Left lung (tissue), 10 donors: Measurements from ENCODE around the gene PPP5C. TPM values are rescaled to one million over a fixed set of nuclear protein-coding genes. Genes with fewer than 3 reads are reported as not detected.

Experiments used
- ATAC-seq: fragments of 200-7000 bp; cut with Tn5 transposase; one replicate; pipeline ENCODE4 v1.9.1; 2020; ENCODE audit warnings: moderate library complexity
- DNase-seq, 4 donors: peaks; one replicate each; pipeline ENCODE4 v3.0.0-alpha.2; 2013 to 2020
- H3K27ac ChIP-seq, 2 donors: fragments of 200-600 bp; sonication (generic) in 1 of 2; one replicate each; pipeline versions ENCODE4 v1.5.0 to v1.8.0; 2020 to 2021
- H3K27me3 ChIP-seq, 2 donors: fragments of 200-600 bp; sonication (generic) in 1 of 2; one replicate each; pipeline versions ENCODE4 v1.5.0 to v1.8.0; 2020 to 2021
- H3K36me3 ChIP-seq, 2 donors: fragments of 200-600 bp; sonication (generic) in 1 of 2; one replicate each; pipeline versions ENCODE4 v1.5.0 to v1.8.0; 2020 to 2021
- H3K4me1 ChIP-seq, 2 donors: fragments of 200-600 bp; one replicate each; pipeline ENCODE4 v1.8.0; 2021
- H3K4me3 ChIP-seq, 2 donors: fragments of 200-600 bp; sonication (generic) in 1 of 2; one replicate each; pipeline versions ENCODE4 v1.5.0 to v1.8.0; 2020 to 2021; ENCODE audit warnings: mild to moderate bottlenecking in 1 of 2
- H3K9me3 ChIP-seq, 2 donors: fragments of 200-600 bp; sonication (generic) in 1 of 2; one replicate each; pipeline versions ENCODE4 v1.5.0 to v1.8.0; 2020 to 2021
- CTCF ChIP-seq, 2 donors: fragments of 200-600 bp; sonication (generic) in 1 of 2; IDR thresholded peaks; one replicate each; pipeline versions ENCODE4 v1.5.0 to v1.8.0; 2021; ENCODE audit warnings: antibody characterized with exemption in 2 of 2
- intact Hi-C, 2 donors: fragments of 100-400 bp; cut with DNase I; formaldehyde crosslinking; loops; one replicate each; pipeline versions ENCODE4 v1.11.2 to v1.14.2; 2022
- polyA plus RNA-seq, 6 donors: library from polyadenylated mRNA; unstranded; fragments of 120-200 nt; gene quantifications; one replicate each; pipeline ENCODE4 v1.2.1, GENCODE V29; 2013; ENCODE audit not compliant: insufficient read length in 6 of 6
- total RNA-seq, 2 donors: library from RNA; stranded (reverse); fragmentation: NEBNext Ultra II Directional; extraction: Animal tissue kit (Norgen Biotek cat#: 25700); gene quantifications; one replicate each; pipeline ENCODE4 v1.2.1, GENCODE V29; 2021
- donor health status: DM: no; HTN: yes; CAD: no.
- donor health status: DM: no; HTN: no; CAD: no.

PPP5C gene
- total and polyA plus RNA-seq, 8 donors: 52.6 to 114 (median 98.3) TPM

GRCh38 chr19:46349311-46349993 is 2.6 kb downstream of the PPP5C start:
- Histone ChIP-seq H3K27me3 (no peaks in the 10 kb centered on the region), H3K9me3 (no peaks in the 10 kb centered on the region), H3K36me3 (peaks cover 0 to 18% of the 10 kb centered on the region in 2 donors), H3K4me3 (no peak overlapping the region), H3K27ac (peak overlapping the region; percentile 73 to 74), H3K4me1 (peaks cover 40 to 54% of the 10 kb centered on the region in 2 donors)
- ATAC-seq (peak; percentile 6), DNase-seq (peak in 1 of 4 donors; percentile 43)
- intact Hi-C loops: no loop called here
- no peak for TF ChIP-seq CTCF (IDR thresholded peaks at IDR 0.05)

DNA sequence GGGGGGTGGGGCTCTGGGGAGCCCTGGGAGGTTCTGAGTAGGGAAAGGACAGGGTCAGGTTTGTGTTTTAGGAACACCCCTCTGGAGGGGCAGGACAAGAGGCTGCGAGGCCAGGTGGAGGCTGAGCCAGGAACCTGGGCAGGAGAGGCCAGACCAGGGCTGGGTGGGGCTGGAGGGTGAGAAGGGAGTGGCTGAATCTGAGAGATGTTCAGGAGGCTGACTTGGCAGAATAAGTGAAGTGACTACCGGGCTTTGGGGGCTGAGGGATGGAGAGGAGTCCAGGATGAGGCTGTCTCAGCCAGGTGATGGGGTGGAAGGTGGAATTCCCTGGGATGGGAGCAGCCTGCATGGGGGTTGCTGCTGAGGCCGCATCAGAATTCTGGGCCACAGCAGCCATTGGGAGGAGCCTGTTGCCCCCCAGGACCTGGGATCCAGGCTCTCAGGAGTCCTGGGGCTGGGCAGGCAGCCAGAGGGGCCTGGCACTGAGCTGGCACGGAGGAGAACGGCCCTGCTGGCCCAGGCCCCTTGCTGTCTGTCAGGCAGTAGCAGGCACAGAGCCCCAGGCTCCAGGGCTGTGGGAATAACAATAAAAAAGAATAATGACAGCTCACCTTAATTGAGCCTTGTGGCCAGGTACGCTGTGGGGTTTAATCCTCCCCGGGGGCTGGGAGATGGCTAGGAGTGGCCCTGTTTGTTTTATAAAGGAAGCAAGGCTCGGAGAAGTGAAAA is 3.3 kb downstream of the PPP5C start:
- Histone ChIP-seq H3K27ac (peak overlapping the region; percentile 73 to 74), H3K9me3 (no peaks in the 10 kb centered on the region), H3K36me3 (peaks cover 0 to 25% of the 10 kb centered on the region in 2 donors), H3K4me3 (no peak overlapping the region), H3K27me3 (no peaks in the 10 kb centered on the region), H3K4me1 (peaks cover 40 to 54% of the 10 kb centered on the region in 2 donors)
- intact Hi-C loops: no loop called here
- DNase-seq: no peak
- ATAC-seq: no peak
- TF ChIP-seq CTCF (IDR thresholded peaks at IDR 0.05): no peak

DNA sequence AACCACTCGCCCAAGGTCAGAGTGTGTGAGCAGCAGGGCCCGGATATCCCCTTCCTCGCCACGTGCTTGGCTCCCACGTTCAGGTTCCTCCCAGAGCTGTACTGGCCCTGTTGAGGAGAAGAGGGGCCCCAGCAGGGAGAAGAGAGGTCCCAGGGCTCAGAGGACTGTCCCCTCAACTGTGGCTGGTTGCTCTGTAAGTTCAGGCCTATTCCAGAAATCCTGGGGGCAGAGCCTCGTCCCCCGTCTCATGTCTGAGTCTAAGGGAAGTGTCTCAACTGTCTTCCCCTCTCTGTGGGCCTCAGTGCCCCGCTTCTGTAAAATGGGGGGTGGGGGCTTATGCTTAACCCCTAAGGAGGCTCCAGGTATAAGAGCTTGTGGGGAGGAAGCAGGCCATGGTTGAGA is 3.9 kb downstream of the PPP5C start:
- peaks cover 40 to 54% of the 10 kb centered on the region in 2 donors for H3K4me1 ChIP-seq
- ATAC-seq (no peak), DNase-seq (no peak)
- TF ChIP-seq CTCF (IDR thresholded peaks at IDR 0.05): no peak
- intact Hi-C loops: no loop called here
- H3K27ac ChIP-seq: peak overlapping the region; percentile 73 to 74
- no peaks in the 10 kb centered on the region for H3K9me3 ChIP-seq
- H3K27me3 ChIP-seq: no peaks in the 10 kb centered on the region
- peaks cover 0 to 31% of the 10 kb centered on the region in 2 donors for H3K36me3 ChIP-seq
- no peak overlapping the region for H3K4me3 ChIP-seq

DNA sequence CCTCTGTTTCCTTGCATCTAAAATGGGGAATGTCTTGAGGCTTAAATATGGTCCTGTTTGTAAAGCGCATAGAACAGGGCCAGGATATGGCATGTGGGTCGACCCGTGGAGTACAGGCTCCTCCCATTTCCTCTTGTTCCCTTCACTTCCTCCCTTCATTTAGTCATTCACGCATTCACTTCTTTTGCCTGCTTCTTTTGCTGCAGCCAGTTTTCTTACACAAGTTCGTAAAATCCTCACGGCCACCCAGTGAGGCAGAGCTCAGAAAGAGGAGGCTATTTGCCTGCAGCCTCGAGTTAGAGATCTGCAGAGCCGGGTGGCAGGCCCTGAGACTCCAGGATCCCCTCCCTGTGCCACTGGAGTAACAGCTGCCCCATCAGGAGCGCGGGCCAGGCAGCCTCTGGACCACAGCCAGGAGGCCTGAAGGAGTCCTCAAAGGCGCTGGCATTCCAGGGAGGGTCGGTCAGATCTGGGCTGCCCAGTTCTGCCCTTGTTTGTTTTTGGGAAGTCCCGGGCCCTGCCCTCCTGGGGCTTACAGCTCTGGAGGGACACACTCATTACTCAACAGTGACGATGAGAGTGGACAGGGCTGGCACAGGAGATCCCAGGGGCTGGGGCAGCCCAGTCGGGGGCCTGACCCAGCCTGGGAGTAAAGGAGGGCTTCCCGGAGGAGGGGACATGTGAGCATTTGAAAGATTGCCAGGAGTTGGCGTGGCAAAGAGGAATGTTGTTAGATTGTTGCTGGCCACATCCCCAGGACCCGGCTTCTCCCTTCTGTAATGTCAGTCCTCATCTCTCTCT is 4.6 kb downstream of the PPP5C start:
- H3K4me1 ChIP-seq: peaks cover 40 to 50% of the 10 kb centered on the region in 2 donors
- H3K27me3 ChIP-seq: no peaks in the 10 kb centered on the region
- TF ChIP-seq CTCF (IDR thresholded peaks at IDR 0.05): no peak
- H3K36me3 ChIP-seq: peaks cover 0 to 38% of the 10 kb centered on the region in 2 donors
- intact Hi-C loops: no loop called here
- ATAC-seq (peak; percentile 31), DNase-seq (peak in 3 of 4 donors; percentile 47 to 90 (median 84))
- no peaks in the 10 kb centered on the region for H3K9me3 ChIP-seq
- H3K27ac ChIP-seq: peak overlapping the region; percentile 73 to 74
- H3K4me3 ChIP-seq: no peak overlapping the region
